ENCODE data around the gene RASGEF1C.
A peak's percentile ranks its signal among the peaks of the same experiment; 100 is the strongest.

DNA sequence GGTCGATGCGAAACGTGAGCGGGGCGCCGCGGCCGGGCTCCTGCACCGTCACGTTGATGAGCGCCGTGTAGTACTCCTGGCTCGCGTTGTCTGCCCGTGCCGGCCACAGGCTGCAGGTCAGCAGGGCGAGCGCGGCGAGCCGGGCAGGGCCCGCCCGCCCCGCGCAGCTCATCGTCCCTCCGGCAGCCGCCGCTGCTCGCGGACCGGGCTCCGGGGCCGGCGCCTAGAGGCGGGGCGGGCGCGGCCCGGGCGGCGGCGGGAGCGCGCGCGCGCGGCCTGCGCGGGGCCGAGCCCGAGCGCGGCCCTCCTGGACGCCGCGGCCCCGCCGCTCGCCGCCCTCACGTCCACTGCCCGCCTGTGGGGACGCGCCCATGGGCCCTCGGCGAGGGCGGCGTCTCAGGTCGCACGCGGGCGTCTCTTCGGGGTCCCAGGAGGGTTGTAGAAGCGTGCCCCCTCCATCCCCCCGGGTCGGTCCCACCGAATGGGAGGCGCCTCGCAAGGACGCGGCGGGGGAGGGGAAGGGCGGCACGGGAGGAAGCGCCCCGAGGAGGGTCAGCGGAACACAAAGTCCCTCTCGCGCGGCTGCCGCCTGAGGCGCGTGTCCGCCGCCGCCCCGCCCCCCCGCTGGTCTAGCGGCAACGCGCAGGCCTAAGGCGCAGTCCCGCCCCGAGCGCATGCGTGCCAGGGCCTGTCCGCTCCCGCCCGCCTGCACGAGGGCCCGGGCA lies 137.3 kb downstream of the RASGEF1C start, which contains the start of gene RNF130:
- TF ChIP-seq POLR2AphosphoS5 (IDR thresholded peaks at IDR 0.05) (peak in 2 of 3 donors; percentile 68), POLR2A (IDR thresholded peaks at IDR 0.05) (no peak)
